HL-60/S4 (cell line): ENCODE measurements around the gene RER1.

Source experiments
- in situ Hi-C: fragments of 300-500 bp; cut with MboI; formaldehyde crosslinking; loops from 2 replicates; pipeline ENCODE4 v1.14.3; 2022; ENCODE audit warnings: low sequenced_read_pairs

The RER1 gene

DNA sequence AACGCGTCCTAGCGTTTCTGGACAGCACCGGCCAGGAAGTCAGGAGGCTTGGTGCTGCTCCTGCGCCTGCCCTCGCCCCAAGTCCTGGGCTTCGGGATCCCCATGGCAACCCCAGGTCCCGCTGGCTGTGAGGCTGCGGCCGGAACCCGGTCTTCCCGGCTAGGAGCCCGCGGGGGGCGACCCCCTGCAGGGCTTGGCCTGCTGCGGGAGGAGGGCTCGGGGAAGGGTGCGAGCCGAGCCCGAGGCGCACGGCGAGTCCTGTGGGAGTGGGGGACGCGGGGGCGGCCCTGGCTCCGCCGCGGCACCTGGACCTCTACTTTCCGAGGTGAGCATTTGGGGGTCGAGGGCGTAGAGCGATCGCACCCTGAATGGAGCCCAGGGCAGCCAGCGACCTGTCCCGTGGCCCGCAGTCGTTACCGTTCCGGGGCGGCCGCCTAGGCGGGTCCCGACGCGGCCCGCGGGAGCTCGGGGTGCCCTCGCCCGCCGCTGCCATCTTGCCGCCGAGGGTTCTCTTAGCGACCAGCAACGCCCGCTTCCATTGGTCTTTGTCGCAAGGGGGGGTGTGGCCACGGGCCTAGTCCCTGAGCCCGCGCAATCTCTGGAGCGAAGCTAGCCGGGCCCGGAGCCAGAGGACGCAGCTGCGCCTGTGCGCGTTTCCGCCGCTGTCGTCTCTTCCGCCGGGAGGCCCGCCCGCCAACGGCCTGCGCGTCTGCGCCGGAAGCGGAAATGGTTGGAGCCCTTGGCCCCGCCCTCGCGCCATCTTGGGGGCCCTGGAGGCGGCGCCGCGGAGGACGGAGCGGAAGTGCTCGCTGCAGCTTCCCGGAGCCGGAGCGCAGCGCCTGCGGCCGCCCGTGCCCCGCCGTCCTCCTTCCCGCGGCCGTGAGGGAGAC, at the start of gene RER1, which contains the start of gene MORN1:
TSS of gene RER1 (plus strand) at position 801 of the 890 bp plus-strand sequence. CDS start 3,950 bp downstream, outside the sequence.
TSS of gene MORN1 (minus strand) at position 514 of the 890 bp plus-strand sequence. CDS start at position 493, 21 bp downstream.
- in situ Hi-C loops = no loop called here

GRCh38 chr1:2342384-2343022, 49.1 kb upstream of the RER1 start:
- in situ Hi-C loops = no loop called here

DNA sequence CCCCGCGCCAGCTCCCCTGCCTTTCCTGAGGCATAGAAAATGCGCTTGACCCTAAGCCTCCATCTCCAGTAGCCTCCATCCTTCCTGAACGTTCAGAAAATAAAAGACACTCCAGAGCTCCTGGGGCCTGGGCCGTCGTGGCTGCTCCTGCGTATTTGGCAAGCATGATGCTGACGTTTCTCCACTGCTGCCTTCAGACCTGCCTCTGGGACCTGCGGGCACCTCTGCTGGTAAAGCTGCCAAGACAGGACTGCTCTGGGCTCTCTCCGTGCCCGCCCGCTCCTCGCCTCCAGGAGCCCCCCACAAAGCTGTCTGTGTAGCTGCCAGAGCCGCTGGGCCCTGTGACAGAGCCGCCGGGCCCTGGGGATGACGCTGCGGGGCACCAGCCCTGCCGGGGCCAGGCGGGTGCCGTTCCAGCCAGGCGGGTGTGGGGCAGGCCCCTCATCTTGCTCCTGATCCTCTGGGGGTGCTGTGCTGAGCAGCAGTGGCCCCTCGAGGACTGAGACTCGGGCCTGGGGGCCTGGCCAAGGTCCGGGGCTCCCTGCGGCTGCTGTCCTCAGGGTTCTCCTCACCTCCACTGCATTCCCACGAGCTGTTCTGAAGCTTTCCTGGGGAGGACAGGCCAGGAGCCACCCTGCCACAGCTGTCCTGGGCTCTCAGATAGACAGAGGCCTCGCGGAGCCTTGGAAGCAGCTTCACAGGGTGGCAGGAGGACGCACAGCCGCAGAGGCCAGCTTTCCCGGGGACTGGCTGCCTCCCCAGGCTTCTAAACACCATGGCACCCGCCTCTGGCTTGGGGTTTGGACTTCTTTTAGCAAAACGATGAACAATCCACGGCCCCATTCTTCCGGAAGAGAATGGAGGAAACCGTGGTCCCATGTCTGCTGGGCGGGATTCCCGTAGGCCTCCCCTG, 48.4 kb upstream of the RER1 start:
- in situ Hi-C loops = no loop called here

- in situ Hi-C loops = no loop called here
These were observed 47.4 kb upstream of the RER1 start for GRCh38 chr1:2344121-2344681.

- in situ Hi-C loops = no loop called here
These were observed 46.8 kb upstream of the RER1 start for GRCh38 chr1:2344744-2345296.

GRCh38 chr1:2345297-2346075, 46.2 kb upstream of the RER1 start:
- in situ Hi-C loops = no loop called here

DNA sequence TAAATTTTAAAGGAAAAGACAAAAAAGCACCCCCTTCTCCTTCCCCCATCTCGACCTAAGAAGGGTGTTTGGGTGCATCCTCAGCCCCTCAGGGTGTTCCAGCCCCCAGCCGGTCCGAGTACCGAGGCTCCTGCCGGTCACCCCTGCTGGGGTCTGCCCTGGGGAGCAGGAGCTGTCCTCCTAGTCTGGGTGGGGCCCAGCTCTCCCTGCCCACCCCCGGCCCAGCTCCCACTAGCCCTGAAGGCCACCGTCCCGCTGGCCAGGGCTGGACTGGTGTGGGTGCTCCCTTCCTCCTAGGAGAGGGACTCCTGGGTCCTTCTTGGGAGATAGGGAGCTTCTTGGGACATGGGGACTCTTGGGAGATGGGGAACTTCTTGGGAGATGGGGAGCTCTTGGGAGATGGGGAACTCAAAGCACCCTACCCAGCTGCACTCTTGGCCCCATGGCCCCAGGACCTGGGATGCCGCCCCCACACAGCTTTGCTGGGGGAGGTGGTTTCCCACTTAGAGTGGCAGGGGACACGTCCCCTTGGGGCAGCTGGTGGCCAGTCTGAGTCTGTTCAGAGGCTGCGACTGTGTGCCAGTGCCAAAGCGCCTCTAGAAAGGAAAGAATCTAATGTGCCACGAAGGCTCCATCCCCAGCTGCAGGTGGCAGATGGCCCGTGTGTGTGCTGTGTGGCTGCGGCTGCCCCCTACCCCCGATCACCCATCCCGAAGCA, 44.8 kb upstream of the RER1 start:
- in situ Hi-C loops = no loop called here

- in situ Hi-C loops = no loop called here
These were observed 44.2 kb upstream of the RER1 start for GRCh38 chr1:2347409-2347785.

DNA sequence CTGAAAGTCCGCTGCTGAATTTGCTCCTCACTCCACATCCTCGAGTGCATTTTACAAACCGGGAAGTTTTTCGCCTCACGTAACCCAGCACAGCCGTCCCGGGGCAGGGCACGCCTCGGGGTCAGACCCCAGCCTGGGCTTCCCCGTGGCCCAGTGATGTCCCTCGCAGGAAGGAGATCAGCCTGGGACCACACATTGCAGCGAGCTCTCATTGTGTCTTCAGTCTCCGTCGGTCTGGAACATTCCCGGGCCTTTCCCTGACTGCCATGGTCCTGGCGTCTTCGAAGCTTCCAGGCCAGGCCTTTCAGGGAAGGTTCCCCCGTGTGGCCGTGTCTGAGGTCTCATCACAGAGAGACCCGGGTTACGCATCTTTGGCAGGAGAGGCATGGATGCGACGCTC, 43.7 kb upstream of the RER1 start:
- in situ Hi-C loops = no loop called here

DNA sequence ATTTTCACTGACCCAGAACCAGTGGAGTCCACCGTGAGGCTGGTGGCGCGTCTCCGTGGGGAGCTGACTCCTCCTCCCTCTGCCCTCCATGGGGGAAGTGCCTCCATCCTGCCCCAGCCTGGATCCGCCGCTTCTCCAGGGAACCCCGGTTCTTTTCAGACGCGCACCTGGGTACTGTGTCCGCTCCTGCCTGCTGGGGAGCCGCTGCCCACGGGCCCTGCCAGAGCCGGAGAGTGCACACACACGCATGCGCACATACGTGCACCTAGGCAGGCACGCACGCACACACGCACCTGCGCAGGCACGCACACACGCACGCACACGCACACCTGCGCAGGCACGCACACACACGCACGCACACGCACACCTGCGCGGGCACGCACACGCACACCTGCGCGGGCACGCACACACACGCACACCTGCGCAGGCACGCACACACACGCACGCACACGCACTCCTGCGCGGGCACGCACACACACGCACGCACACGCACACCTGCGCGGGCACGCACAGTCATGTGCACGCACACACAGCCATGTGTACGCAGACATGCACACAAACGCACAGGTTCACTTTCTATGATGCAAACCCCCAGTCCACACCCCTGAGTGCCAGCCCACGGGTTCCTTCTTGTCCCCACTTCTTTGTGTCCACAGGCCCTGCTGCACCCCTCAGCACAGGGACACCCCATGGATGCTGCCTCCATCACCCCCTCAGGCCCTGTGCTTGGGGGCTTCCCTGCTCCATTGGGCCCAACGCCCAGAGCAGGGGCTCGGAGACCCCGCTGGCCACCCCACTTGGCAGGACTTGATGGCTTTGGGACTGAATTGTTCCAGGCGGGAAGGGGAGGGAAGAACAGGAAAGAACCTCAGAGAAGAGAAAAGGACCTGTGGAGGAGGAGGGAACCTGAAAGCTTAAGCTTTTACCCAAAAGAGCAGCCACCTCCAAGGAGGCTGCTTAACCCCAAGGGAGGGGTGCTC, 43.0 kb upstream of the RER1 start:
- in situ Hi-C loops = no loop called here

DNA sequence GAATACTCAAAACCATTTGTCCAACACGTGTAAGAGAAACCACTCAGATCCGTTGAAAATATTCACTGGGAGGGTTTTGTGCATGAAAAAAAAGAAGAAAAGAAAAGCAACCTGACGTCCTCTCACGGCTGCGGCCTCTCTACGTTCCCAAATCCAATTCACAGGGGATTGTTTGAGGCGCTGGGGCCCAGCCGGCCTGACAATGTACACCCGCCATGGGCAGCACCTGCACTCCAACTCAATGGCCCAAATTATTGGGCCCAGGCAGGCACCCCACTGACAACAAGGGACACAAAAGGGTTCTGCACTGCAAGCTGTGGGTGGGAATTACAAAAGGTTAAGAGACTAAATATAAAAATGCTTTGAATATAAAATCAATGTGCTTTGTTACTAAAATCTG, 41.8 kb upstream of the RER1 start:
- in situ Hi-C loops = no loop called here

- in situ Hi-C loops = no loop called here
These were observed 41.1 kb upstream of the RER1 start for GRCh38 chr1:2350501-2350900.

GRCh38 chr1:2350911-2351655, 40.6 kb upstream of the RER1 start:
- in situ Hi-C loops = no loop called here

GRCh38 chr1:2351723-2352122, 39.9 kb upstream of the RER1 start:
- in situ Hi-C loops = no loop called here

GRCh38 chr1:2352341-2352896, 39.2 kb upstream of the RER1 start:
- in situ Hi-C loops = no loop called here

GRCh38 chr1:2352897-2353550, 38.6 kb upstream of the RER1 start:
- in situ Hi-C loops = no loop called here
